Esophagus squamous epithelium (tissue), 5 donors: ENCODE measurements around the gene CCDC83. TPM values are rescaled to one million over a fixed set of nuclear protein-coding genes. Genes with fewer than 3 reads are reported as not detected.

Experiments used
- DNase-seq: peaks from one replicate; lab custom pipeline; 2025; lab: John Stamatoyannopoulos, UW
- H3K27ac ChIP-seq, 4 donors: fragments of 200-600 bp; sonication (generic); one replicate each; pipeline ENCODE4 v1.5.1; 2016 to 2019; ENCODE audit warnings: mild to moderate bottlenecking in 1 of 4
- H3K27me3 ChIP-seq, 4 donors: fragments of 200-600 bp; sonication (generic); 1 replicate in 3 of 4; 2 replicates in 1 of 4; pipeline versions ENCODE4 v1.5.1 to v1.6.0; 2017 to 2021; ENCODE audit warnings: antibody characterized with exemption in 1 of 4
- H3K36me3 ChIP-seq, 3 donors: fragments of 200-600 bp; sonication (generic); one replicate each; pipeline ENCODE4 v1.5.1; 2016 to 2019
- H3K4me1 ChIP-seq, 3 donors: fragments of 200-600 bp; sonication (generic); one replicate each; pipeline ENCODE4 v1.5.1; 2017 to 2019
- H3K4me3 ChIP-seq, 4 donors: fragments of 200-600 bp; sonication (generic); 1 replicate in 3 of 4; 2 replicates in 1 of 4; pipeline ENCODE4 v1.5.1; 2016 to 2019; ENCODE audit warnings: mild to moderate bottlenecking in 2 of 4, moderate library complexity in 1 of 4
- H3K9me3 ChIP-seq, 3 donors: fragments of 200-600 bp; sonication (generic); one replicate each; pipeline ENCODE4 v1.5.1; 2016 to 2019
- POLR2A ChIP-seq, 4 donors: fragments of 450-650 bp; IDR thresholded peaks; one replicate each; pipeline ENCODE4 v1.6.1; 2017; ENCODE audit warnings: antibody characterized with exemption in 4 of 4, mild to moderate bottlenecking in 4 of 4, moderate library complexity in 3 of 4
- WGBS, 2 donors: methylation state at CpG; one replicate each; pipeline ENCODE4 v1.1.5; 2018; 5-methylcytosine and 5-hydroxymethylcytosine counted together
- intact Hi-C: fragments of 100-400 bp; cut with DNase I; formaldehyde crosslinking; loops from one replicate; pipeline ENCODE4 v1.15.0; 2022
- total RNA-seq, 4 donors: library from RNA; depleted of rRNA; stranded (reverse); fragments of >200 nt; gene quantifications; one replicate each; pipeline ENCODE4 v1.1.0, GENCODE V29; 2016
- TF ChIP-seq, protein P1 (sequence below), 6 experiments: fragments of 450-650 bp in 4 of 6; fragments of 200-600 bp in 2 of 6; sonication (generic) in 2 of 6; IDR thresholded peaks; one replicate each; pipeline ENCODE4 v1.5.1; 2016 to 2019; ENCODE audit warnings: antibody characterized with exemption in 6 of 6, mild to moderate bottlenecking in 4 of 6, moderate library complexity in 4 of 6
- donor health status: DM: yes; HTN: yes; CAD: no.

Gene CCDC83
- total RNA-seq, 4 donors from 2014 or later: not detected

DNA sequence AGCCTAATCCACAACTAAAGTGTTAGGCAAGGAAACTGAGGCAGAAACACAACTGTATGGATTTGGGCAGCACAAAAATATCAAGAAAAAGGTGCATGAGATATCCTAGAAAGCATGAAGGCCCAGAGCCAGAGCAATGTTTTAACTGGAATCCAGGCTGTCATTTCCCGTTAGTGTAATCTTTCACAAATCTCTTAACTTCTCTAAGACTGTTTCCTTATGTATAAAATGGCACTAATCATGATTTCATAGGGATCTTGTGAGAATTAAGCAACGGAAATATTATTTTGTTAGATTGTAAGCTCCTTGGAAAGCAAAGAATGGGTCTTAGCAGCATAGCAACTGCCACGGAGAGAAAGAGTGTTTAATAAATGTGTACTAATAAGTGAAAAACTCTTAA, 29.6 kb upstream of the CCDC83 start:
- 61 to 63% methylated on average over 3 of the region's 3 CpGs for WGBS, 2 donors
- intact Hi-C loops: no loop called here
- Histone ChIP-seq H3K36me3 (no peaks in the 10 kb centered on the region), H3K9me3 (no peaks in the 10 kb centered on the region), H3K27ac (no peak overlapping the region), H3K27me3 (no peaks in the 10 kb centered on the region), H3K4me1 (peaks cover 9 to 32% (median 16%) of the 10 kb centered on the region in 3 donors), H3K4me3 (no peak overlapping the region)
- DNase-seq: no peak
- no peak for TF ChIP-seq POLR2A (IDR thresholded peaks at IDR 0.05)
- TF ChIP-seq, protein P1, sequence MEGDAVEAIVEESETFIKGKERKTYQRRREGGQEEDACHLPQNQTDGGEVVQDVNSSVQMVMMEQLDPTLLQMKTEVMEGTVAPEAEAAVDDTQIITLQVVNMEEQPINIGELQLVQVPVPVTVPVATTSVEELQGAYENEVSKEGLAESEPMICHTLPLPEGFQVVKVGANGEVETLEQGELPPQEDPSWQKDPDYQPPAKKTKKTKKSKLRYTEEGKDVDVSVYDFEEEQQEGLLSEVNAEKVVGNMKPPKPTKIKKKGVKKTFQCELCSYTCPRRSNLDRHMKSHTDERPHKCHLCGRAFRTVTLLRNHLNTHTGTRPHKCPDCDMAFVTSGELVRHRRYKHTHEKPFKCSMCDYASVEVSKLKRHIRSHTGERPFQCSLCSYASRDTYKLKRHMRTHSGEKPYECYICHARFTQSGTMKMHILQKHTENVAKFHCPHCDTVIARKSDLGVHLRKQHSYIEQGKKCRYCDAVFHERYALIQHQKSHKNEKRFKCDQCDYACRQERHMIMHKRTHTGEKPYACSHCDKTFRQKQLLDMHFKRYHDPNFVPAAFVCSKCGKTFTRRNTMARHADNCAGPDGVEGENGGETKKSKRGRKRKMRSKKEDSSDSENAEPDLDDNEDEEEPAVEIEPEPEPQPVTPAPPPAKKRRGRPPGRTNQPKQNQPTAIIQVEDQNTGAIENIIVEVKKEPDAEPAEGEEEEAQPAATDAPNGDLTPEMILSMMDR (IDR thresholded peaks at IDR 0.05): no peak

- H3K27me3 ChIP-seq: no peaks in the 10 kb centered on the region
- TF ChIP-seq POLR2A (IDR thresholded peaks at IDR 0.05): no peak
- TF ChIP-seq, protein P1 (IDR thresholded peaks at IDR 0.05): peak in 4 of 6 experiments; percentile 21 to 52 (median 40)
- intact Hi-C loops: no loop called here
- H3K36me3 ChIP-seq: no peaks in the 10 kb centered on the region
- peaks cover 9 to 34% (median 16%) of the 10 kb centered on the region in 3 donors for H3K4me1 ChIP-seq
- no peak for DNase-seq
- H3K9me3 ChIP-seq: no peaks in the 10 kb centered on the region
- 31 to 72% methylated on average over 4 to 7 of the region's 7 CpGs for WGBS, 2 donors
- H3K4me3 ChIP-seq: no peak overlapping the region
- no peak overlapping the region for H3K27ac ChIP-seq
Observed at GRCh38 chr11:85826116-85826855, 28.9 kb upstream of the CCDC83 start.

DNA sequence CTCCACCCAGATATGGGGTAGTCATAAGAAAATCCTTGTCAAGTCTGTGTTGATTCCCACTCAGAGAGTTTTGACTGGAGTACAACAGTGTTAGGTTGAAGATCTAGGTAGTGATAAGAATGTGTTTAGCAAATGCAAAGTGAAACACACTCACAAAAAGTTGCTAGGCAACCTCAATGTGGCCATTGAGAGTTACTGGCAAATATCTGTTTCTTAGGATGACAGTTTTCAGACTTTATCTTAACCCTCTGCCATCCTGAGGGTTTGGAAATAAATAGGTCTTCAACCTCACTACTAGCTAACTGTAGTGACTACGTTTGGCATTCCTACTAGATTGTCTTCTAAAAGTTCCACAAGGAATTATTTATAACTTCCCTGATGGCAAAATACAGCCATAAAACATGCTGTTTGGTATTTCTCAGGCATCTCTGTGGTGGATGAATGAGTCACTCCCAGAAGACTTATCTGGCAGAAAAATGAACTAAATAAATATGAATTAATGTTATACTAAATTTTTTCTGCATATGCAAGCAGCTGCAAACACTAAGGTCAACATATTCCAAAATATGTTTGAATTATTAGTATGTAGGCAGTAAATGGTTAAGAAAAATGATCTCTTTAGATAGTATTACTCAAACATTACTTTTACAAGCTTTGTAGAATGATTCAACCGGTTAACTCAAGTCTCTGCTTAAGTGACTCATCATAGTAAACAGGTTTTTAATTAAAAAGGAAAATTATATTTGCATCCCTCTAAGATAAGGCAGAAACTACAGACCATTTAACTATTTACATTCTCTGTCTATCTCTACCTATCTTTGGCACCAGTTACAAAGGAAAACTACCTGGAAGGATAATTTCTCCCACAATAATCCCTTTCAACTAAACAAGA, 27.2 kb upstream of the CCDC83 start:
- no peak for DNase-seq
- Histone ChIP-seq H3K36me3 (no peaks in the 10 kb centered on the region), H3K9me3 (no peaks in the 10 kb centered on the region), H3K4me3 (no peak overlapping the region), H3K4me1 (peaks cover 9 to 34% (median 16%) of the 10 kb centered on the region in 3 donors), H3K27ac (peak overlapping the region in 2 of 4 donors; percentile 9 to 54), H3K27me3 (no peaks in the 10 kb centered on the region)
- 10 to 15% methylated on average over 2 of the region's 2 CpGs for WGBS, 2 donors
- intact Hi-C loops: no loop called here
- TF ChIP-seq, protein P1 (IDR thresholded peaks at IDR 0.05): no peak
- TF ChIP-seq POLR2A (IDR thresholded peaks at IDR 0.05): no peak

DNA sequence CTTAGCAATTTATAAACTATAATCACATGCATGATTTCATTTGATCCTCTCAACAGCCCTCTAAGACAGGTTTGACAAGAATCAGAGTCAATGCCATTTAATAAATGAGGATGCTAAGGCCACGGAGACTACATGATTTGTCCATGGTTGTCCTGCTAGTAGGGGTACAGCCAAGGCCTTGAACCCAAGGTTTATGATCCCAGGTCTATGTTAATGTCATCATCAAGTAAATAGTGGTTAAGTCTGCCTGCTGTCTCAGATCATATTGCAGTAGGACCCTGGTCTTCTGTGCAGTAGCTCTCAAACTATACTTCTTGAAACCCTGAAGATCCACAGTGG, 26.6 kb upstream of the CCDC83 start:
- no peak overlapping the region for H3K27ac ChIP-seq
- WGBS, 2 donors: 40 to 54% methylated on average over 1 of the region's 1 CpG
- no peaks in the 10 kb centered on the region for H3K9me3 ChIP-seq
- no peak for TF ChIP-seq POLR2A (IDR thresholded peaks at IDR 0.05)
- TF ChIP-seq, protein P1 (IDR thresholded peaks at IDR 0.05): no peak
- intact Hi-C loops: no loop called here
- H3K36me3 ChIP-seq: no peaks in the 10 kb centered on the region
- peaks cover 9 to 34% (median 16%) of the 10 kb centered on the region in 3 donors for H3K4me1 ChIP-seq
- DNase-seq: no peak
- H3K27me3 ChIP-seq: no peaks in the 10 kb centered on the region
- H3K4me3 ChIP-seq: no peak overlapping the region

- Histone ChIP-seq H3K9me3 (no peaks in the 10 kb centered on the region), H3K4me3 (no peak overlapping the region), H3K27me3 (no peaks in the 10 kb centered on the region), H3K36me3 (no peaks in the 10 kb centered on the region), H3K27ac (no peak overlapping the region), H3K4me1 (peaks cover 9 to 34% (median 16%) of the 10 kb centered on the region in 3 donors)
- 95 to 97% methylated on average over 2 of the region's 2 CpGs for WGBS, 2 donors
- DNase-seq: no peak
- TF ChIP-seq, protein P1 (IDR thresholded peaks at IDR 0.05): no peak
- no peak for TF ChIP-seq POLR2A (IDR thresholded peaks at IDR 0.05)
- intact Hi-C loops: no loop called here
Observed at GRCh38 chr11:85829172-85829571, 26.0 kb upstream of the CCDC83 start.
